GM18858 (cell line): ENCODE data around the gene HSPB6.

Experiments
- ATAC-seq: cut with Tn5 transposase; IDR thresholded peaks from one replicate; pipeline ENCODE4 v1.9.1; 2021; ENCODE audit not compliant: unreplicated experiment

Gene HSPB6

DNA sequence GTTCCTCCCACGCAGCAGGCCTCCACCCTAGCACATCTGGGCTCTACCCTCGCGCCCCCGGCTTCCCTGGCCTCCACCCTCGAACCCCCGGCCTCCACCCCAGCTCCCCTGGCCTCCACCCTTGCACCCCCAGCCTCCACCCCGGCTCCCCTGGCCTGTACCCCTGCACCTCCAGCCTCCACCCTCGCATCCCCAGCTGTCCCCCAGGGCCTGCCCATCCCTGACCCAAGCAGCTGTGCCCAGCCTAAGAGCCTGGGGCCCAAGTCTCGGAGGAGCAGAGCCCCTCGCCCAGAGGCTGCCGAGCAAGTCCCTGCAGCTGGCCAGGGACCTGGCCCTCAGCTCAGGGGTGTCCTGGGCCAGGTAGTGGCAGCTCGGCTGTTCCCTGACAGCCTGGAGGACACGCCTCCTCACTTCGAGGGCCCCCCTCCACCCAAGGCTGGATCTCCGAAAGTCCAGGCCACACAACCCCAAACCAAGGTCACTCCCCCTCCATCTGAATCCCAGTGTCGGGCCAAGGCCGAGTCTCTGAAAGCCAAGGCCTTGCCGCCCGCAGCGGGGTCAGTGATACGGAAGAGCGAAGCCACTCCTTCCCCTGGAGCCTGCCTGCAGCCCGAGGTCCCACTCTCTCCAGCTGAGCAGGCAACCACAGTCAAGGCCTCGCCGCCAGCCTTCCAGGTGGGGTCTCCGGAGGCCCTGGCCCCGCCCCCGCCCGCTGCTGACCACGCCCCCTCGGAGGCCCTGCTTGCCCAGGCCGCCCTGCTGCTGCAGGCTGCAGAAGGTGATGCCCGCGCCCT lies 10.7 kb upstream of the HSPB6 start:
- no peak for ATAC-seq

DNA sequence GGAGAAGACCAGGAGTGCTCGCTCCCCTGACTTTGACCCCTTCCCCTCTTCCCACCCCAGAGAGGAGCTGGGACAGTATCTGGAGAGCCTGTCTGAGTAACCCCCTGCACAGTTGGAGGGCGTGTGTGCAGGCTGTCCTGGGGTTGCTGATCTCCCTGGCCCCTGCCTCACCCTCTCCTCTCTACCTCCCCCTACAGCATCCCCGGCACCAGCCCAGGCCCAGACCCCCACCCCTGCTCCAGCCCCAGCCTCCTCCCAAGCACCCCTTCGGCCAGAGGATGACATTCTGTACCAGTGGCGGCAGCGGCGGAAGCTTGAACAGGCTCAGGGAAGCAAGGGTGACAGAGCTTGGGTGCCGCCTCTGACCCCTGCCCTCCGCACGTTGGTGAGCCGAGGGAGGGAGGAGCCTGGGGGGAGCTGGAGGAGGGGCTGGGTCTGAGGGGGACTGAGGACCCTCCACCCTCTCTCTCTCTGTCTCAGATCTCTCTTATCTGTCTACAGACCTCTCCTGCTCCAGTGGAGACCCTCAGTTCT lies 9.8 kb upstream of the HSPB6 start:
- ATAC-seq: no peak

DNA sequence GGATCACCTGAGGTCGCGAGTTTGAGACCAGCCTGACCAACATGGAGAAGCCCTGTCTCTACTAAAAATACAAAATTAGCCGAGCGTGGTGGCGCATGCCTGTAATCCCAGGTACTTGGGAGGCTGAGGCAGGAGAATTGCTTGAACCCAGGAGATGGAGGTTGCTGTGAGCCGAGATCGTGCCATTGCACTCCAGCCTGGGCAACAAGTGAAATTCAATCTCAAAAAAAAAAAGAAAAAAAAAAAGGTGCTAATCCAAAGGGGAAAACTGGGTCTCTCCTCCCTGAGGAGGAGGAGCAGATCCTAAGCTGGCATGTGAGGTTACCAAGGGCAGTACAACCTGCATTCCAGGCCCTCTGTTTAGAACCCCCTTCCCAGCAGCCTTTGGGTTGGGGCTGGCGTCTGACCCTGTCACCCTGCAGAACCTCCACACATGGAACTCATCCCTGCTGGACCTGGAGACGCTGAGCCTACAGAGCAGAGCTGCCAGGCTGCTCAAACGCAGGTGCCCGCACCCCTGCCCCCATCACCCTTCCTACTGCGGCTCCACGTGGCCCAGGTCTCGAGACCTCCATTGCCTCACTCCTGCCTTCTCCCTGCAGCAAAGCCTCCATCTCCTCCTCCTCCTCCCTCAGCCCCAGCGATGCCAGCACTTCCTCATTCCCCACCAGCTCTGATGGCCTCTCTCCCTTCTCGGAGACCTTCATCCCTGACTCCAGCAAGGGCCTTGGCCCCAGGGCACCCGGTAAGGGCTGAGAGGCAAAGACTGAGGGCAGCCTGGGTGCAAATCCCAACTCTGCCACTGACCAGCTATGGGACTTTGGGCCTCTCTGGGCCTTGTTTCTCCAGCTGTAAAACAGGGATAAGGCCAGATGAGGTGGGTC lies 7.8 kb upstream of the HSPB6 start:
- no peak for ATAC-seq

DNA sequence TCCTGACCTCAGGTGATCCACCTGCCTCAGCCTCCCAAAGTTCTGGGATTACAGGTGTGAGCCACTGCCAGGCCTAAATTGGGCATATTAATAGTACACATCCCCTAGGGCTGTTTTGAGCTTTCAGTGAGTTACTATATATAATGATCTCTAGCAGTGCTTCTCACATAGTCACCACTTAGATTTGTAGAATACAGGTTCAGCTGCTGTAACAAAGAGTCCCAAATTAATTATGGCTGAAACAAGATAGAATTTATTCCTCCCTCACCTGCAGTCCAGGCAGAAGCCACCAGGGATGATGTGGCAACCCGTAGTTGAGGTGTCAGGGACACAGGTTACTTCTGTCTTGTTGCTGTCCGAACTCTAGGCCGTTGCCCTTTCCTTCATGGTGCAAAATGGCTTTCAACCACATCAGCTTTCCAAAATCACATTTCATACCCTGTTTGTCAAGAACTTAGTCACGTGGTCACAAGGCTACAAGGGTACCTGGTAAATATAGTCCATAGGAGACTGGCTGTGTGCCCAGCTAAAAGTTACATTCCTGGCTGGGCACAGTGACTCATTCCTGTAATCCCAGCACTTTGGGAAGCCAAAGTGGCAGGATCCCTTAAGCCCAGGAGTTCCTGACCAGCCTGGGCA lies 4.0 kb upstream of the HSPB6 start:
- no peak for ATAC-seq

DNA sequence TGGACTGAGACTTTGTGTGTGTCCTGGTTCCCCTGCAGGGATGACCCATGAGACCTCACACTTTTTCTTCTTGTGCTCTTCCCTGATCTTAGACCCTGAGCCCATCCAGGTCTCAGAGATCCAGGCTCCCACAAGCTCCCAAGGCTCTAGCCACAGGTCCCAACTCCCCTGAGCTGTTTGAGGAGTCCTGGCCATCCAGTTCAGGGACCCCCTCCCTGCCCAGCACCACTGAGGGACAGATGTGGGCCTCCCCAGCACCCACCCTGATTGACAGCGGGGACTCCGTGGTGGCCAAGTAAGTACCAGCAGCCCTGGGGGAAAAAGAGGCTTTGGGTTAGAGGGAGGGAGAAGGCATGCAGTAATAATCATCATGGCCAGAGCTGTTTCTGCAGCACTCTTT lies 2.9 kb upstream of the HSPB6 start:
- ATAC-seq: no peak

DNA sequence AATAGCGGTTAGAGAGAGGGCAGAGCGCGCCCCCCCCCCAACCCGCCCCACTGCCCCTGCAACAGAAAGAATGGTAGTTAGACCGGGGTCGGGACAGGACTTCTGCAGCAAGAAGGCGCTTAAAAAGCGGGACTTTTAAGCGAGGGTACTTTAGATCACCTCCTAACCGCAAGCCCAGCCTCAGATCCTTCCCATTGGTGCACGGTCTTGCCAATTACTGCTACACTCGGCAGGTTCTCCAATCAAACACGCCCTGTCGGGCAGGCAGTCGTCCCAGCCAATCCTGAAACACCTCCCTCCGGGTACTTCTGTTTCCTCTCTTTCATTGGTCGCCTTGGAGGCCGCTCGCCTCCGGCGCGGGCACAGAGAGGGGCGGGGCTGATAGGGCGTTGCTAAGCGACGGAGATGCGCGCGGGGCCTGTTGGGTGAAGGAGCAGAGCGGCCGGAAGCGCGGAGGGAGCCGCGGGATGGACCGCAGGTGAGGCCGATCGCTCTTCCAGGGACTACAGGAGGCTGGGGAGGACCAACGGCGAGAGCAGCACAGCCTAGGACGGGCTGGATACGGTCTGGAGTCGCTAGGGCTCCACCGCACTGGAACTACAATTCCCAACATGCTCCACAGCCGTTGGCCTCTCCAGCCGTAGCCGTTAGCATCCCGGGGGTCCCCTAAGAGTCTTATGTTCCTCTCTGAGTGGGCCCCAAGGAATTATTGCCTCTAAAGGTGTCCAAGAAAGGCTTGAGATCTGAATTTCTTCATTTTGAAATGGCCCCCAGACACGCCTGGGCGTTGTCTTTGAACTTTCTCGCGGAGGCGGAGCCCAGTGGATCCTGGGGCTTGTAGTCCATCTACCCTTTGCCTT lies 1.1 kb upstream of the HSPB6 start, which contains the start of gene PROSER3:
TSS of gene PROSER3 (plus strand) at position 428 of the 860 bp plus-strand sequence. CDS start at position 468, 40 bp downstream.
- peak; percentile 92 for ATAC-seq

DNA sequence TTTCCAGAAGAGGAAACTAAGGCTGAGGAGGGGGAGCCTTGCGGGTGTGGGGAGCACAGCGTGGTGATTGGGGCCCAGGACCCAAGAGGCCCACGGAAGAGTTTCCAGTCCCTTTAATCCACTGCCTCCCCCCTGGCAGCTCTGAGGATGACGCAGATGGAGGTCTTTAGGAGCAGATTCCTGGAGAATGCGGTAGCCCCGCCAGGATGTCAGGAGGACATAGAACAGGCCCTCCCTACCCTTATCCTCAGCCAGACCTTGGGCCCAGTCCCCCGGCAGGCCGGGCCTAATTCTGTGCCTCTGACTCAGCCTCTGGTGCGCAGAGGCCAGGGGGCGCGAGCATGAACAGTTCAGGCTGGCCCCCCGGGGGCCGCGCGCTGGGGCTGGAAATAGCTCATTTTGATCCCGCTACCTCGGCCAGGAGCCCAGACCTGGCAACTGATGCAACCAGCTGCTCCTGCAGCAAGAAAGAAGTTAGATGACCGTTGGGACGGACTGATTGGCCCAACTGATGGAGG lies 461 bp upstream of the HSPB6 start:
- ATAC-seq: no peak

DNA sequence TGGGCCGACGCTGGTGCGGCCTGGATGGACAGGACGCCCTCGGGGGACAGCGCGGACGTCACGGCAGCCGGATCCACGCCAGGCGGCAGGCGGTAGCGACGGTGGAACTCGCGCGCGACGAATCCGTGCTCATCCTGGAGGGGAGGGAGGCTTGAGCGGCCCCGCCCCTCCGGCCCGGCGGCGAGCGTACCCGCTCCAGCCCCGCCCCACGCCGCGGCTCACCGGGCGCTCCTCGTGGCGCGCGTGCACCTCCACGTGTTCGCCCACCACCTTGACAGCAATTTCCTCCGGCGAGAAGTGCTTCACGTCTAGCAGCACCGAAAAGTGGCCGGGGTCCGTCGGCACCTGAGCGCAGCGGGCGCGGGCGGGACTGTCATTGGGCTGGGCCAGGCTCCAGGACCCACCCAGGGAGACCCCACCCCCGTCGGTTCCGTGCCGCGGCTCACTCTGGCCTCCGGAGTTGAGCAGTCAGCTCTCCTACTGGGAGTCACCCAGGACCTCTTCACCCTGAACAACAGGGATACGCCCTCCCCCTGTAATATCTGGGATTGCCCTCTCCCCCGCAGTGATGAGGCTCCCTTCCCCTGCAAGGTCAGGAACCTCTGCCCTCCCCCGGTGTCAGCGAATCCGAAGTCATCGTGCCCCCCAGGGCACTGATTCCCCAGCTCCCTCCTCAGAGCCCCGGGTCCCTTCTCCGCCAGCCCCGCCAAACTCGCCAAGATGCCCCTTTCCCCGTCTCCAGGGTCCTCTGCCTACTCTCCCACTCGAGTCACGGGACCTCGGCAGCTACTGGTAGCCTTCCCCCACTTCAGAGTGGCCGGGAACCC lies 1.1 kb downstream of the HSPB6 start:
- ATAC-seq: no peak

DNA sequence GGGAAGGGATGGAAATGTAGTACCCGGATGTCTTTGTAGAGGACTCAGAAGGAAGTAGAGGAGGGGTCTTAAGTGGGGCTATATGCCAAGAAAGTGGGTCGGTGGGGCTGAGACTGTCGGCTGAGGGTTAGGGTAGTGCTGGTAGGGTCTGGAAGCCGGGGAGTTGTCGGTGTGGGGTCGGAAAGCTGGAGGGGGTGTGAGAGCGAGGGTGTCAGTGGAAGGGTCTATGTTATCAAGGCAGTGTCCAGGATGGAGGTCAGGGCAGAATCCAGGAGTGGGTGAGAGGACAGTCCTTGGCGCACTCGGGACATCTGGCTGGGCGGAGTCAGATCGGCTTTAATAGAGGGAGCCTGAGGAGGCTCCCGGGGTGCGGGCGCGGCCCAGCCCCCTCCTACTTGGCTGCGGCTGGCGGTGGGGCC lies 1.7 kb downstream of the HSPB6 start:
- no peak for ATAC-seq

DNA sequence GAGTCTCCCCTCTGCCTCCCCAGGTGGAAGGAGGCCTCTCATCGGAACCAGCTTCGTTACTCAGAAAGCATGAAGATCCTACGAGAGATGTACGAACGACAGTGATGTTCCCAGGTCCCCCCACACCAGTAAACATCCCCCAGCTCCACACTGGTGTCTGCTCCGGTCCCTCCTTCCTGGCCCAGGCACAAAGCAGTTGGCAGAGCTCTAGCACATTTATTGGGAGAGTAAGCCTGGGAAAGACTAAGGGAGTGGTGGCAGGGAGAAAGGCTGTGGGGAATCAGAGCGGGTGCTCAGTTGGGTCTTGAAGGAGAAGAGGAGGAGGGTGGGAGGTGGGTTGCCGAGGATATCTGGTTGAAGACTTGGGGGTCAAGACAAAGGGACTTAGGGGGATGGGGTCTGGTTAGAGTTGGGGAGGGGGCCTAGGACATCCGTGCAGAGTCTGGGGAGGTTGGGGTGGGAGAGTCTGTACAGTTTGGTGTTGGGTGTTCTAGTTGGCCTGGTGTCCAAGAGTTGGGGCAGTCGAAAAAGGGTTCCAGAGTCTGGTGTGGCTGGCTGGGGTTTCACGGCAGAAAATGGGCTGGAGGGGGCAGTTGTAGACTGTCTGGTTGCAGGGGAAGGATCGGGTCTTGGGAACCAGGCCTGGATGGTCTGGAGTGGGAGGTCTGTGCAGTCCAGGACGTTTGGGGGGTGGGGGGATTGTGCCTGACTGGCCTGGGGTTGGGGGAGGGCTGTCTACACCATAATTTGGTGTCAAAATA lies 2.3 kb downstream of the HSPB6 start:
- ATAC-seq: no peak

DNA sequence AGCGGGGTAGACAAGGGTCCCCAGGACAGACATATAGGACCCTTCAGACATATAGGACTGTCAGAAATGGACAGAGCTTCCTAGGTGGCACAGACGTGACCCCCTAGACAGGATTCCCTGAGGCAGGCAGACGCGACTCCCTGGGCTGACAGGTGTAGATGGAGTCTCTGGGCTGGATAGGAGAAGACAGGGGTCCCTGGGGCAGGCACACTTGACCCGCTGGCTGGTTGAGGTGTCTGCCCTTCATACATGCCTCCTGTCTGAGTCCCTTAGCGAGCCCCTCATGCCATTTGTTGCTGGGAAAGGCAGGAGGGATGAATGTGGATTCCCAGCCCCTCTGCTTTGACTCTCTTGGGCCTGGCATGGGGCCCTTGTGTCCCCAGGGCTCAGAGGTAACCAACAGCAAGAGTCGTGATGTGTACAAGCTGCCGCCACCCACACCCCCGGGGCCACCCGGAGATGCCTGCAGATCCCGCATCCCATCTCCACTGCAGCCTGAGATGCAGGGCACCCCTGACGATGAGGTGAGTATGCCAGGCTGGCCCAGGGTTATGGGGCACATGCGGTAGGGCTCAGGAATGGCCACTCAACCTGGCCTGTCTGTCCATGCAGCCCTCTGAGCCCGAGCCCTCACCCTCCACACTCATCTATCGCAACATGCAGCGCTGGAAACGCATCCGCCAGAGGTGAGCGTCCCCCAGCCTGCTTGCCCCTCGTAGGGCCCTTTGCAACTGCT lies 3.0 kb downstream of the HSPB6 start:
- no peak for ATAC-seq

DNA sequence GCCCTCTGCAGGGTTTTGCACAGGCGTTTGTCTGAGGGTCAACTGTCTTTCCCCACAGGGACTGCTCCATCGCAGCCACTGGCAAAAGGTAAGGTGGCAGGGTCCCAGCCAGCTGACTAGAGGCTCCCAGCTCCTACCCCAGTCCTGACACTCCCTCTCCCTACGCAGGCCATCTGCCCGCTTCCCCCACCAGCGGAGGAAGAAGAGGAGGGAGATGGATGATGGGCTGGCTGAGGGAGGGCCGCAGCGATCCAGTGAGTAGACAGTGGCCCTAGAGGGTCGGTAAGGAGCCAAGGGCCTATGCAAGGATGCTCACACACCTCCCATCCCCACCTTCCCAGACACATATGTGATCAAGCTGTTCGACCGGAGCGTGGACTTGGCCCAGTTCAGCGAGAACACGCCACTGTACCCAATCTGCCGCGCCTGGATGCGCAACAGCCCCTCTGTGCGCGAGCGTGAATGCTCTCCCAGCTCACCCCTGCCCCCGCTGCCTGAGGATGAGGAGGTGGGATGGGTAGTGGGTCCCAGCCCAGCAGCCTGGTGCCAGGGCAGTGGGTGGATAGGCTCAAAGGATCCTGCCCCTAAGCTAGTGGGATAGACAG lies 4.0 kb downstream of the HSPB6 start:
- ATAC-seq: no peak

DNA sequence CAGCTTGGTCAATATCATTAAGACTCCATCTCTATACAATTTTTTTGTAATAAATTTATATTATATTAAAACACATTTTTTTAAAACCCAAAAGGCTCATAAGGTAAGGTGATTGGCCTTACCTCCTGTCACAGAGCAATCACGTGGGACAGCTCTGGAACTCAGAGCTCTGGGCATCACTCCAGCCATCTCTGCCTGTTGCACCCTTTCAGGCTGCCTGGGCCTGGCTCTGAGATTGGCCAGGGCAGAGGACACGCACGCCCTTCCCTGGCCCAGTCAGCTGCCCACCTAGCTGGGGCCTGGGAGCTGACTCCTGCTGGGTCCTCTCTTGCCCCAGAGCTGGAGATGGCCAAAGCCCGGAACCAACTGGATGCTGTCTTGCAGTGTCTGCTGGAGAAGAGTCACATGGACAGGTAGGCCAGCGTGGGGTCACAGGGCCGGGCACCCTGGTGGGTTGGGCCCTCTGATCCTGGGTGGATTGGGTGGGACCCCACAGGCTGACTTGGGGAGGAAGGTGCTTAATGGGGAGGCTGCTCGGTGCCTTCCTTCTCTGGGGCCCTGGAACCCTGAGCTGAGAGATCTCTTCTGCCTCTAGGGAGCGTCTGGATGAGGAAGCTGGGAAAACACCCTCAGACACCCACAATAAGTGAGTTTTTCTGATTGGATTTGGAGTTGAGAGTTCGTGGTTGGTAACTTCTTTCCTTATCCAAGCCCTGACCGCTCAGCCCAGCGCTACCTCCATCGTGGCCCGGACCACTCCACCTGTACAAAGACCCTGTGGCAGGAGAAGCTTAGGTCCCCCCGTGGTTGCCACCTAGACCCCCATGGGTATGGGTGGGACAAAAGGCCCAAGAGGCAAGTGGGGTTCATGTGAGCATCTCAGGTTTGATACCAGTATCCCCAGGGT lies 4.7 kb downstream of the HSPB6 start:
- ATAC-seq: no peak

DNA sequence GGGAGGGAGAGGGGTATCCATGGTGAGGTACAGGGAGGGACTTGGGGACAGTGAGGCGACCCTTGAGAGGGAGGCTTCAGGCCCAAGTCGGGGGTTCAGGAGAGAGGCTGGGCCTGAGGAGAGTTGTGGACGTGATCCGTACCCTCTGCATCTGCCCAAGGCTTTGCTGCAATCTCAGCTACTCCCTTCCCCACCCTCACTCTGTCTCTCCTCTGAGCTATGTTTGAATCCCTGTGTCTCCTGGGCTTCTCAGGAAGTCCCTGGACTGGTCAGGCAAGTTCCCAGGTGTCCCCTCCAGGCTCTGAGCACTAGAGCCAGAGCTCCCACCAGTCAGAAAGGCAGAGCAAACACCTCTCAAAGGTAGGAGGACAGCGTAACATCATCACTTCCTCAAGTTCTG lies 6.7 kb downstream of the HSPB6 start:
- ATAC-seq: no peak

DNA sequence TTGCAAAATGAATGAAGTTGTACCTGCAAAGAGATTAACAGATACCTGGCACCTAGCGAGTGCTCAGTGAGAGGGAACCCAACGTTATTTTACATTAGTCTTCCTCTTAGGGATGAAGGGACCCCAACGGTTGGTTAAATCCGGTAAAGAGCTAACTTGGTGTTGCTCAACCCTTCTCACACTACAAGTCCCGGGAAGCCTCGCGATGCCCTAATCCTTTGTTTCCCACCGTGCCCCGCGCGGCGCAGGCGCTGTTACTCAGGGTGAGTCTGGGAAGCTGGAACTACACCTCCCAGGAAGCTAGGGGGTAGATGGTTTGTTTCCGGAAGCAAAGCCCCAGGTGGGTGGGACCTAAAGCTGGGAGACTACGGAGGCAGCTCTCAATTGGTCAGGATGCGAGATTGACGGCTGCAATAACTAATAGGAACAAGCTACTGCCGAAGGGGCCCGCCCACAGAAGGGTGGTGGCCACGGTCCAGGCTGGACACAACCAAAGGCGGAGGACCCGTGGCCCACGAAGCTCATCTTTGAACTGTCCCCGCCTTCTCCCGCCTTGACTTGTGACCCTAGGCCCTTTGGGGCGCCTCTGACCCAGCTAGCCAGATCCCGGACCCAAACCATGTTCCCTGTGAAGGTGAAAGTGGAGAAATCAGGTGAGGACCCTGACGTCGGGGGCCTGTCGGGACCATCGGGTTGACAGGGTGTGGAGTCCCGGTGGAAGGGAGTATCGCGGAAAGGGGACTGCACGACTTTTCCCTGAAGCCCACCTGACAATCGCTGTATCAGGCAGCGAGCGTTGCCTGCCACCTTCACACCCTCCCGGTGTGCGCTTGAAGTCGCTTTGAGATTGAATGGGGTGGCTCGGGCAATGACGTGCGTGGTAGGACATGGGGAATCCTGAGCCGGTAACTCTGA lies 8.5 kb downstream of the HSPB6 start, which contains the start of gene LIN37:
TSS of gene LIN37 (plus strand) at position 471 of the 915 bp plus-strand sequence. CDS start at position 620, 149 bp downstream.
- peak; percentile 65 for ATAC-seq
